ENCODE results near the gene MPLKIP. TPM values are rescaled to one million over a fixed set of nuclear protein-coding genes. Genes with fewer than 3 reads are reported as not detected.

The MPLKIP gene
- total and polyA plus RNA-seq, 2 donors (not counting 1 experiment from before 2014, with no cell fraction given): 22.6 to 22.8 TPM

DNA sequence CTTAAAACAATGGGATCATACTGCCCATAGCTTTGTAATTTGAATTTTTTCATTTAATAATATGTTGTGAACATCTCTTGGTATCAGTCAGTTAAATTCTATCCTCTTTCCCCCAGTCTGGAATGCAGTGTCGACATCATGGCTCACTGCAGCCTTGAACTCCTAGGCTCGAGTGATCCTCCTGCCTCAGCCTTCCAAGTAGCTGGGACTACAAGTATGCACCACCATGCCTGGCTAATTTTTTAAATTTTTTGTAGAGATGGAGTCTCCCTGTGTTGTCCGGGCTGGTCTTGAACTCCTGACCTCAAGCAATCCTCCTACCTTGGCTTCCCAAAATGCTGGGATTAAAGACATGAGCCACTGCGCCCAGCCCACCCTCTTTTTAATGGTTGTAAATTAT, 34.6 kb downstream of the MPLKIP start:
- no peaks in the 10 kb centered on the region for H3K4me1 ChIP-seq (ENCODE audit: control insufficient read depth, extremely low read depth, insufficient read depth, low read length)
- H4K20me1 ChIP-seq (ENCODE audit: control insufficient read depth, extremely low read depth, insufficient read depth, low read length): no peaks in the 10 kb centered on the region
- no peak overlapping the region for H3K9ac ChIP-seq (ENCODE audit: insufficient read depth, low read length)
- H3K4me3 ChIP-seq (replicated peaks in 1 of 4; ENCODE audit: control extremely low read depth in 1 of 4, insufficient read depth in 1 of 4, low read depth in 3 of 4, low read length in 4 of 4): no peak overlapping the region
- no peak overlapping the region for H2AFZ ChIP-seq (ENCODE audit: low read length)
- TF ChIP-seq EZH2 (IDR thresholded peaks at IDR 0.05; ENCODE audit: low read length, missing control alignments): no peak
- TF ChIP-seq, protein P1, sequence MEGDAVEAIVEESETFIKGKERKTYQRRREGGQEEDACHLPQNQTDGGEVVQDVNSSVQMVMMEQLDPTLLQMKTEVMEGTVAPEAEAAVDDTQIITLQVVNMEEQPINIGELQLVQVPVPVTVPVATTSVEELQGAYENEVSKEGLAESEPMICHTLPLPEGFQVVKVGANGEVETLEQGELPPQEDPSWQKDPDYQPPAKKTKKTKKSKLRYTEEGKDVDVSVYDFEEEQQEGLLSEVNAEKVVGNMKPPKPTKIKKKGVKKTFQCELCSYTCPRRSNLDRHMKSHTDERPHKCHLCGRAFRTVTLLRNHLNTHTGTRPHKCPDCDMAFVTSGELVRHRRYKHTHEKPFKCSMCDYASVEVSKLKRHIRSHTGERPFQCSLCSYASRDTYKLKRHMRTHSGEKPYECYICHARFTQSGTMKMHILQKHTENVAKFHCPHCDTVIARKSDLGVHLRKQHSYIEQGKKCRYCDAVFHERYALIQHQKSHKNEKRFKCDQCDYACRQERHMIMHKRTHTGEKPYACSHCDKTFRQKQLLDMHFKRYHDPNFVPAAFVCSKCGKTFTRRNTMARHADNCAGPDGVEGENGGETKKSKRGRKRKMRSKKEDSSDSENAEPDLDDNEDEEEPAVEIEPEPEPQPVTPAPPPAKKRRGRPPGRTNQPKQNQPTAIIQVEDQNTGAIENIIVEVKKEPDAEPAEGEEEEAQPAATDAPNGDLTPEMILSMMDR (conservative IDR thresholded peaks at IDR 0.05 in 1 of 2, IDR thresholded peaks at IDR 0.05 in 1 of 2; ENCODE audit: low read depth in 1 of 2, low read length in 2 of 2): no peak
- H3K36me3 ChIP-seq (ENCODE audit: control insufficient read depth, insufficient read depth, low read length): no peaks in the 10 kb centered on the region
- H3K9me3 ChIP-seq (ENCODE audit: control insufficient read depth, insufficient read depth, low read depth, low read length): no peaks in the 10 kb centered on the region
- no peaks in the 10 kb centered on the region for H3K27me3 ChIP-seq (ENCODE audit: control insufficient read depth, insufficient read depth, low read length)
- no peaks in the 10 kb centered on the region for H3K79me2 ChIP-seq (ENCODE audit: control insufficient read depth, insufficient read depth, low read length)
- H3K27ac ChIP-seq (ENCODE audit: insufficient read depth, low read length): no peak overlapping the region
- H3K4me2 ChIP-seq (ENCODE audit: extremely low read depth, insufficient read depth, low read length): no peak overlapping the region
- DNase-seq (ENCODE audit: low read depth in 2 of 2): no peak

DNA sequence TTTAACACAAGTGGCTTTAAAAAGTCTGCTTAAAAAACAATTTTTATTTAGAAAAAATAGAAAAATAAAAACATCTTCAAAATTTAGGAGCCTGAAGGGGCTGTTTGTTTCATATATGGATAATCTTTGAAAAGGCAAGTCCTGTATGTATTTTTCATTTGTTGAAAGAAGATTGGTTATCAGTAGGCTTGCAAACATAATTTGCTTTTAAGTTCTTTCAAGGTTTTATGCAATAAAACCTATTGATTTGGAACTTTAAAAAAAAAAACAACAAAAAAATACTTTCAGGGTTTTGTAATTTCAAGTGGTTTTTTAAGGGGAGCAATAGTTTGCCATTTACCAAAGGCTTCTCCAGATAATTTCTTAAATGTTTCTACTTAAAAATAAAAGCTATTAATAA, 35.6 kb downstream of the MPLKIP start:
- H3K27me3 ChIP-seq (ENCODE audit: control insufficient read depth, insufficient read depth, low read length): no peaks in the 10 kb centered on the region
- peaks cover 4% of the 10 kb centered on the region for H3K36me3 ChIP-seq (ENCODE audit: control insufficient read depth, insufficient read depth, low read length)
- no peak overlapping the region for H3K9ac ChIP-seq (ENCODE audit: insufficient read depth, low read length)
- no peak overlapping the region for H3K27ac ChIP-seq (ENCODE audit: insufficient read depth, low read length)
- TF ChIP-seq, protein P1 (conservative IDR thresholded peaks at IDR 0.05 in 1 of 2, IDR thresholded peaks at IDR 0.05 in 1 of 2; ENCODE audit: low read depth in 1 of 2, low read length in 2 of 2): no peak
- TF ChIP-seq EZH2 (IDR thresholded peaks at IDR 0.05; ENCODE audit: low read length, missing control alignments): no peak
- DNase-seq (ENCODE audit: low read depth in 2 of 2): no peak
- H3K79me2 ChIP-seq (ENCODE audit: control insufficient read depth, insufficient read depth, low read length): no peaks in the 10 kb centered on the region
- H3K4me3 ChIP-seq (replicated peaks in 1 of 4; ENCODE audit: control extremely low read depth in 1 of 4, insufficient read depth in 1 of 4, low read depth in 3 of 4, low read length in 4 of 4): no peak overlapping the region
- H3K9me3 ChIP-seq (ENCODE audit: control insufficient read depth, insufficient read depth, low read depth, low read length): no peaks in the 10 kb centered on the region
- no peaks in the 10 kb centered on the region for H3K4me1 ChIP-seq (ENCODE audit: control insufficient read depth, extremely low read depth, insufficient read depth, low read length)
- no peak overlapping the region for H3K4me2 ChIP-seq (ENCODE audit: extremely low read depth, insufficient read depth, low read length)
- no peaks in the 10 kb centered on the region for H4K20me1 ChIP-seq (ENCODE audit: control insufficient read depth, extremely low read depth, insufficient read depth, low read length)
- no peak overlapping the region for H2AFZ ChIP-seq (ENCODE audit: low read length)

DNA sequence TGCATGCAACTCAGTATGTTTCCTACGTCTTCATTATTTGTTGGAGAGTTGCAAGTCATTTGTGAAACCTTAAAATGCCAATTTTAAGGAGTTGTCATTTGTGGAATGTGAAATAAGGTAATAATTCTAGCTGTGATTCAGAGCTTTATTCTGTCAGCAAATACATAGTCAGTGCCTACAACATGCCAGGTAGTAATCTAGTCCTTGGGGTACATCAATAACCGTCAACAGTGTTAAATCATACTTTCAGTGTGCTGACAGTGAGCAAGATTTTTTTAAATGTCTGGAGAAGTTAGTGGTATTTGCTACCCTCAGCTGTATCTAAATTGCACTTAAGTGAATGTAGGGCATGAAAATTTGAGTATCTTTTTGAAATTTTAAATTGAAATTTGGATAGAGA, 36.7 kb downstream of the MPLKIP start:
- H3K4me1 ChIP-seq (ENCODE audit: control insufficient read depth, extremely low read depth, insufficient read depth, low read length): no peaks in the 10 kb centered on the region
- TF ChIP-seq, protein P1 (conservative IDR thresholded peaks at IDR 0.05 in 1 of 2, IDR thresholded peaks at IDR 0.05 in 1 of 2; ENCODE audit: low read depth in 1 of 2, low read length in 2 of 2): no peak
- no peak for TF ChIP-seq EZH2 (IDR thresholded peaks at IDR 0.05; ENCODE audit: low read length, missing control alignments)
- H3K27ac ChIP-seq (ENCODE audit: insufficient read depth, low read length): no peak overlapping the region
- H3K27me3 ChIP-seq (ENCODE audit: control insufficient read depth, insufficient read depth, low read length): no peaks in the 10 kb centered on the region
- no peak for DNase-seq (ENCODE audit: low read depth in 2 of 2)
- H4K20me1 ChIP-seq (ENCODE audit: control insufficient read depth, extremely low read depth, insufficient read depth, low read length): no peaks in the 10 kb centered on the region
- H2AFZ ChIP-seq (ENCODE audit: low read length): no peak overlapping the region
- H3K4me3 ChIP-seq (replicated peaks in 1 of 4; ENCODE audit: control extremely low read depth in 1 of 4, insufficient read depth in 1 of 4, low read depth in 3 of 4, low read length in 4 of 4): no peak overlapping the region
- no peak overlapping the region for H3K4me2 ChIP-seq (ENCODE audit: extremely low read depth, insufficient read depth, low read length)
- no peak overlapping the region for H3K9ac ChIP-seq (ENCODE audit: insufficient read depth, low read length)
- no peaks in the 10 kb centered on the region for H3K79me2 ChIP-seq (ENCODE audit: control insufficient read depth, insufficient read depth, low read length)
- H3K9me3 ChIP-seq (ENCODE audit: control insufficient read depth, insufficient read depth, low read depth, low read length): no peaks in the 10 kb centered on the region
- H3K36me3 ChIP-seq (ENCODE audit: control insufficient read depth, insufficient read depth, low read length): peaks cover 8% of the 10 kb centered on the region

All from fibroblast of lung (primary cell).